CD14-positive monocyte (primary cell): Measurements from ENCODE around the gene MINK1. TPM values are rescaled to one million over a fixed set of nuclear protein-coding genes. Genes with fewer than 3 reads are reported as not detected.

Source experiments
- DNase-seq, 3 donors: peaks; one replicate each; pipeline ENCODE4 v3.0.0-alpha.2; 2011 to 2022
- H2AFZ ChIP-seq: 2 replicates; pipeline ENCODE4 v1.6.0; 2012; ENCODE audit warnings: mild to moderate bottlenecking, low read depth, low read length, inconsistent platforms; ENCODE audit not compliant: insufficient read depth, poor library complexity, severe bottlenecking
- H3K27ac ChIP-seq, 2 donors: 1 replicate in 1 of 2; 2 replicates in 1 of 2; pipeline ENCODE4 v1.5.1; 2012 to 2013; ENCODE audit warnings: low read length in 2 of 2, control low read depth in 1 of 2, inconsistent platforms in 1 of 2, low read depth in 1 of 2, mild to moderate bottlenecking in 1 of 2
- H3K27me3 ChIP-seq, 2 donors: one replicate each; pipeline versions ENCODE4 v1.6.0 to v1.6.1; 2011 to 2013; ENCODE audit warnings: low read length in 2 of 2; ENCODE audit not compliant: control insufficient read depth in 2 of 2, insufficient read depth in 2 of 2
- H3K36me3 ChIP-seq, 2 donors: replicated peaks in 1 of 2; 1 replicate in 1 of 2; 2 replicates in 1 of 2; pipeline versions ENCODE4 v1.5.1 to v1.6.1; 2012 to 2013; ENCODE audit warnings: low read length in 2 of 2, control low read depth in 1 of 2, inconsistent platforms in 1 of 2, mild to moderate bottlenecking in 1 of 2; ENCODE audit not compliant: insufficient read depth in 2 of 2, control insufficient read depth in 1 of 2
- H3K4me1 ChIP-seq, 2 donors: 1 replicate in 1 of 2; 2 replicates in 1 of 2; pipeline versions ENCODE4 v1.5.1 to v1.6.1; 2012 to 2013; ENCODE audit warnings: low read length in 2 of 2, control low read depth in 1 of 2, inconsistent platforms in 1 of 2, mild to moderate bottlenecking in 1 of 2, moderate library complexity in 1 of 2; ENCODE audit not compliant: insufficient read depth in 2 of 2, control insufficient read depth in 1 of 2
- H3K4me2 ChIP-seq: replicated peaks from 2 replicates; pipeline ENCODE3; 2012; ENCODE audit warnings: low read length, moderate library complexity, mild to moderate bottlenecking; ENCODE audit not compliant: poor library complexity, severe bottlenecking; ENCODE audit errors: extremely low read depth
- H3K4me3 ChIP-seq, 3 experiments: fragments of 200-600 bp in 1 of 3; sonication (generic) in 1 of 3; replicated peaks in 1 of 3; 1 replicate in 2 of 3; 2 replicates in 1 of 3; pipeline ENCODE4 v1.5.1; 2011 to 2013; ENCODE audit warnings: low read length in 3 of 3, mild to moderate bottlenecking in 3 of 3, control low read depth in 2 of 3, low read depth in 2 of 3, inconsistent platforms in 1 of 3, moderate library complexity in 1 of 3
- H3K79me2 ChIP-seq: 2 replicates; pipeline ENCODE4 v1.6.0; 2012; ENCODE audit warnings: mild to moderate bottlenecking, control low read depth, inconsistent platforms, low read length, moderate library complexity; ENCODE audit not compliant: insufficient read depth
- H3K9ac ChIP-seq: 2 replicates; pipeline ENCODE4 v1.6.0; 2017; ENCODE audit warnings: low read length, mild to moderate bottlenecking; ENCODE audit not compliant: insufficient read depth, poor library complexity, severe bottlenecking
- H3K9me3 ChIP-seq, 2 donors: replicated peaks in 1 of 2; 1 replicate in 1 of 2; 2 replicates in 1 of 2; pipeline versions ENCODE4 v1.5.1 to v1.6.1; 2012 to 2013; ENCODE audit warnings: low read length in 2 of 2, control low read depth in 1 of 2; ENCODE audit not compliant: control insufficient read depth in 1 of 2, insufficient read depth in 1 of 2
- H4K20me1 ChIP-seq: 2 replicates; pipeline ENCODE4 v1.6.0; 2012; ENCODE audit warnings: mild to moderate bottlenecking, low read length, control low read depth, moderate library complexity; ENCODE audit not compliant: insufficient read depth
- H3K27ac Mint-ChIP-seq, 7 donors: one replicate each; pipeline ENCODE4 v1.8.0; 2020; ENCODE audit warnings: mild to moderate bottlenecking in 7 of 7, mixed read lengths in 7 of 7, moderate library complexity in 6 of 7, inconsistent platforms in 2 of 7
- H3K27me3 Mint-ChIP-seq, 3 donors: one replicate each; pipeline ENCODE4 v1.8.0; 2021 to 2022; ENCODE audit warnings: low read depth in 3 of 3, mild to moderate bottlenecking in 3 of 3, mixed read lengths in 3 of 3, moderate library complexity in 3 of 3, inconsistent platforms in 1 of 3
- H3K36me3 Mint-ChIP-seq, 2 donors: one replicate each; pipeline ENCODE4 v1.8.0; 2020; ENCODE audit warnings: mixed read lengths in 2 of 2, inconsistent platforms in 1 of 2, mild to moderate bottlenecking in 1 of 2
- H3K4me1 Mint-ChIP-seq: one replicate; pipeline ENCODE4 v1.8.0; 2020; ENCODE audit warnings: mild to moderate bottlenecking, mixed read lengths
- H3K4me3 Mint-ChIP-seq, 2 donors: one replicate each; pipeline ENCODE4 v1.8.0; 2020; ENCODE audit warnings: mild to moderate bottlenecking in 2 of 2, mixed read lengths in 2 of 2, moderate library complexity in 1 of 2
- H3K9me3 Mint-ChIP-seq, 7 donors: one replicate each; pipeline ENCODE4 v1.8.0; 2020 to 2022; ENCODE audit warnings: mixed read lengths in 7 of 7, mild to moderate bottlenecking in 6 of 7, moderate library complexity in 6 of 7, inconsistent platforms in 2 of 7
- CTCF ChIP-seq: fragments of 200-600 bp; IDR thresholded peaks from one replicate; pipeline ENCODE4 v1.8.0; 2022; ENCODE audit warnings: antibody characterized with exemption, mild to moderate bottlenecking
- WGBS: methylation state at CpG from one replicate; pipeline ENCODE4 v1.1.5; 2013; ENCODE audit warnings: missing lambda C conversion rate; ENCODE audit not compliant: insufficient coverage; 5-methylcytosine and 5-hydroxymethylcytosine counted together
- intact Hi-C, 2 donors: fragments of 100-400 bp; cut with micrococcal nuclease; formaldehyde crosslinking; loops; one replicate each; pipeline versions ENCODE4 v1.15.0 to v1.15.1; 2023
- polyA plus RNA-seq, 3 donors: library from polyadenylated mRNA; depleted of rRNA in 1 of 3; unstranded in 2 of 3; stranded (reverse) in 1 of 3; fragments of 300-500 nt in 2 of 3; fragments of >200 nt in 1 of 3; fragmentation: Illumina TruSeq in 2 of 3; gene quantifications; 1 replicate in 2 of 3; 2 replicates in 1 of 3; pipeline ENCODE4 v1.2.3, GENCODE V29; 2012 to 2021

The MINK1 gene
- polyA plus RNA-seq, 3 donors = 3.2 to 159 (median 7.2) TPM

DNA sequence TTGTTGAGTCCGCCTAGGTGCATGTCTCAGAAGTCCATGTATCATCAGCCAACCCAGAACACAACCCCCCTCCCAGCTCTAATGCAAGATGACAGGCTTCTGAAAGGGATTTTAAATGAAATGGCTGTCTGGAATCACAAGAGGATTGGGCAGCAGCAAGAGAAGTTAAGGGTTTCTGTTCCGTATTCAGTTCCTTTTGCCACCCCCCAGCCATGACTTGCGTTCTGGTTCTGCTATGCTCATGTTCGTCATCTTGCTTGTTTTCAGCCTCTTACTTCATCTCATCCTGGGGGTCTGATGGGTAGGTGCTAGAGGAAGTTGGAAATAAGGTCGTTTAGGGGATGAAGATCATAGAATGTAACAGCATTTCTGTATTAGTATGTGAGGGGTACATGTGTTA lies 12.0 kb downstream of the MINK1 start:
- Mint-ChIP-seq H3K27me3 (peaks cover 0 to 3% (median 0%) of the 10 kb centered on the region in 3 donors), H3K9me3 (no peaks in the 10 kb centered on the region), H3K4me1 (peaks cover 90% of the 10 kb centered on the region), H3K27ac (peak overlapping the region; percentile 99 to 100 (median 100)), H3K36me3 (peaks cover 47 to 52% of the 10 kb centered on the region in 2 donors), H3K4me3 (peak overlapping the region; percentile 67 to 88)
- Histone ChIP-seq H3K27ac (peak overlapping the region; percentile 93 to 95), H3K9me3 (no peaks in the 10 kb centered on the region), H3K4me3 (peak overlapping the region in 1 of 3 experiments; percentile 63), H3K9ac (peak overlapping the region; percentile 44), H2AFZ (no peak overlapping the region), H3K36me3 (no peaks in the 10 kb centered on the region), H3K4me1 (peaks cover 62 to 76% of the 10 kb centered on the region in 2 donors), H3K4me2 (peak overlapping the region; percentile 65), H4K20me1 (no peaks in the 10 kb centered on the region), H3K27me3 (no peaks in the 10 kb centered on the region), H3K79me2 (peaks cover 76% of the 10 kb centered on the region)
- intact Hi-C loops = loop anchor here (5.0 to 10.0 kb wide), 2 partner anchors 37 to 50 kb away; partner anchors contain the start of gene PSMB6 (in 1 of the 2)
- no peak for TF ChIP-seq CTCF
- no CpG with 5 or more reads among the region's 5 CpGs for WGBS
- peak; percentile 92 to 96 (median 93) for DNase-seq

GRCh38 chr17:4846635-4847390 lies 13.7 kb downstream of the MINK1 start:
- Mint-ChIP-seq H3K4me3 (no peak overlapping the region), H3K36me3 (peaks cover 36 to 46% of the 10 kb centered on the region in 2 donors), H3K9me3 (no peaks in the 10 kb centered on the region), H3K27me3 (peaks cover 0 to 3% (median 3%) of the 10 kb centered on the region in 3 donors), H3K27ac (peak overlapping the region; percentile 99 to 100 (median 100)), H3K4me1 (peaks cover 90% of the 10 kb centered on the region)
- Histone ChIP-seq H3K9me3 (no peaks in the 10 kb centered on the region), H4K20me1 (no peaks in the 10 kb centered on the region), H3K4me2 (no peak overlapping the region), H3K79me2 (peaks cover 64% of the 10 kb centered on the region), H3K9ac (no peak overlapping the region), H3K36me3 (no peaks in the 10 kb centered on the region), H3K27ac (peak overlapping the region in 1 of 2 donors; percentile 93), H3K4me1 (peaks cover 75 to 80% of the 10 kb centered on the region in 2 donors), H2AFZ (no peak overlapping the region), H3K4me3 (no peak overlapping the region), H3K27me3 (no peaks in the 10 kb centered on the region)
- intact Hi-C loops = loop anchor here (5.0 to 10.0 kb wide), 2 partner anchors 35 to 52 kb away; partner anchors contain the start of gene PSMB6 (in 1 of the 2)
- TF ChIP-seq CTCF = no peak
- DNase-seq = no peak
- WGBS = 85% methylated on average over 8 of the region's 13 CpGs
